HG02588 (cell line): Measurements from ENCODE around the gene PRDM2.

Experiments used
- ATAC-seq: cut with Tn5 transposase; IDR thresholded peaks from one replicate; pipeline ENCODE4 v1.9.1; 2021; ENCODE audit warnings: mild to moderate bottlenecking, moderate library complexity; ENCODE audit not compliant: unreplicated experiment

Gene PRDM2

DNA sequence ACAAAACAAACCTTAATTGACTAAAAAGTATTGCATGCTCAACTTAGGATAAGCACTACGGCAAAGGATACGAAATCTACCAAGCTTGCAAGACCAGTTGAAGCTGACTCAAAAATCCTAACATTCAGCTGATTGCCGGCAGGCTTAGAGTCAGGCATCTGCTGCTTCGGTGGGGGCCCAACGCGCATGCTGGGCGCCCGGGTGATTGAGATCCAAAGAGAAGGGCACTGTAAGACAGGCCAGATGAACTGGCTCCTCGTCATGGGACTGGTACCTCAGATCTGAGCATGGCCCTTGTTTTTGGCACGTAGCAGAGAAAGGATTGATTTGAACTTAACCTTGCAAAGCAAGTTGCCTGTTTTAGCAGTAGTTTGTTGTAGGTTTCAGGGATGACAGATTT, 86.6 kb downstream of the PRDM2 start:
- ATAC-seq, result no peak

DNA sequence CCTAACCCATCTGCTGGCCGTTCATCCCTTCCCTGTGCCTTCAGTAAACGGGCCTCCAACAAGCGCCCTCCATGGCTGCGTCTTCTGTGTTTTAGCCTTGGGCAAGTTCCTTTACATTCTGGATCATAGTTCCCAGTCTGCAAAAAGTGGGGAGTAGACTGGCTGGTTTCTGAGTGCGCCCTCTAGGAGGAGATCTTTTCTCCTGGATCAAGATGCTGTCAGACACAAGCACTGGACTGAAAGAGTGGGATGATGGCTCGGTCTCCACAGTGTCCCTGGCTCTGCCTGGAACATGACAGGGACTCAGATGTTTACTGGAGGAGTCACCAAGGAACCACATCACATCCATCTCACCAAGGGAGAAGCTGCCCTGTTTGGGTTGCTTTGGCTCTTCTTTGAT, 88.8 kb downstream of the PRDM2 start:
- no peak for ATAC-seq

DNA sequence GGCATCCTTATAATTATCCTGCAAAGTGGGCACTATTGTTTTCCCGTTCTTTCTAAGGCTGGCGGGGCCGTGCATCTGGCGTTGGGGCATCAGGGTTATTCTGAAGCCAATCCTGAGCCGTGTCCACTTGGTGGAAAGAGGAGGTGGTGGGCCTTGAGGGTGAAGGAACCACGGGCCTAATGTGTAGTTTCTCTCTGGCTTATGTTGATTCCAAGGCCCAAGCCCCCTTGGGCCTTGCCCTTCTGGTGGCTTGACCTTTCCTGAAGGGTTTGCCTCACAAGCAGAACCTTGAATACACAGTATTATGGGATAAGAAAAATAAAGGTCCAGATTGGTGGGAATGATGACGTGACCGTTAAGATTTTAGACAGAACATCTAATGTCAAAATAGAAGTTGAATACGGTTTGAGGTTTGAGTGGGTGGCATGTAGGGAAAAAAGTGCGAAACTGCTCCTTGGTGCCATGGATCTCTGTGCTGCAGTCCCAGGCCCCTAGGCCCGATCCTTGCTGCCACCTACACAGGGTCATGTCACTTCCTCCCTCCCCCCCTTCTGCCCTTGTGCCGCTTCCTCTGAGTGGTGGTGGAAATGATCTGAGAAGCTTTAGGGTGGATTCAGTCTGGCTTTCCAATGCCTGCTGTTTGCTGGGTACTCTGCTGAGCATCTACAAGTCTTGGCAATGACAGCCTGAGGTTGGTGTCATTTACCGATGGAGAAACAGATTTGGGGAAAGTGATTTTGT, 90.5 kb downstream of the PRDM2 start:
- ATAC-seq, result no peak

DNA sequence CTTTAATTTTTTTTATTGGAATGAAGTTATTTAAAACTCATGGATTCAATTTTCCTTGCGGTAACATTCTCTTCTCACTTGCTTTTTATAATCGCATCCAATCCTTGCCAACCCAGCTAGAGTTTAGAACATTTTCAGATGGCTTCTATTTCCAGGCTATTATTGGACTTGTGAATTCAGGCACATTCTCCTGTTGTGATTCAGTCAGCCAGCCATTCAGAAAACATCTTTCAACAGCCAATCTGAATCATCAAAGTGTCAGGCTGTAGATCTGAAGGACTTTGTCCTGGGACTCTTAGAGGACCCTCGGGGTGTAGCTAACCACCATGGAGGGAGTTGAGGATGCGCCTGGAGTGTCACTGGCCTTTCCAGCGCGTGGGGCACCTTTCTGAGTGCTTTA, 92.4 kb downstream of the PRDM2 start:
- ATAC-seq, result no peak

DNA sequence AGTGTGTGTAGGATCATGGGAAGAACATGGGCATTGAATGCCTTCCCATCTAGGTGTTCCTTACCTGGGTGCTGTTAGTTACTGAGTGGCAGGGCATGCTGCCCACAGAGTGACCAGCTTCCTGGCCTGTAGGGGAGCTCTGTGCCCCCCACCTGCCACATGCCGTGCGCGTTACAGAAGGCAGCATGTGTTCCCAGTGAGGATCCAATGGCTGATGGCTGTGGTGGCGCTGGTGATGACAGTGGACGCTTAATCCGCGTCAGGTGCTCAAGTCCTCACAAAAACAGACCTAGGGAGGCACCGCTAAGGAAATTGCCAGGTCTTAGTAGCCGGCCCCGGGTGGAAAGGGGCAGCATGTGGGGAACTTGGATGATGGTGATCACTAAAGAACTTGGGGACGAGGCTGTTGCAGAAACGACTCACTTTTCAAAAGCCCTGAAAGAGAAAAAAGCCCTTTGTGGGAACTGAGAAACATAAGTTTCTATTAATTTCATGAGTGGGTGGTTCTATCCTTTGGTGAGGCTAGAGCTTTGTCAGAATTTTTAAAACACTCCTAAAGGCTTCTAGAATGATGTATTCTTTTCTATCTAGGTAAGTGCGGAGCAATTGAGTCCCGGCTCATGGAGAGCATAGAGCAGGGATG, 93.2 kb downstream of the PRDM2 start:
- ATAC-seq, result no peak

DNA sequence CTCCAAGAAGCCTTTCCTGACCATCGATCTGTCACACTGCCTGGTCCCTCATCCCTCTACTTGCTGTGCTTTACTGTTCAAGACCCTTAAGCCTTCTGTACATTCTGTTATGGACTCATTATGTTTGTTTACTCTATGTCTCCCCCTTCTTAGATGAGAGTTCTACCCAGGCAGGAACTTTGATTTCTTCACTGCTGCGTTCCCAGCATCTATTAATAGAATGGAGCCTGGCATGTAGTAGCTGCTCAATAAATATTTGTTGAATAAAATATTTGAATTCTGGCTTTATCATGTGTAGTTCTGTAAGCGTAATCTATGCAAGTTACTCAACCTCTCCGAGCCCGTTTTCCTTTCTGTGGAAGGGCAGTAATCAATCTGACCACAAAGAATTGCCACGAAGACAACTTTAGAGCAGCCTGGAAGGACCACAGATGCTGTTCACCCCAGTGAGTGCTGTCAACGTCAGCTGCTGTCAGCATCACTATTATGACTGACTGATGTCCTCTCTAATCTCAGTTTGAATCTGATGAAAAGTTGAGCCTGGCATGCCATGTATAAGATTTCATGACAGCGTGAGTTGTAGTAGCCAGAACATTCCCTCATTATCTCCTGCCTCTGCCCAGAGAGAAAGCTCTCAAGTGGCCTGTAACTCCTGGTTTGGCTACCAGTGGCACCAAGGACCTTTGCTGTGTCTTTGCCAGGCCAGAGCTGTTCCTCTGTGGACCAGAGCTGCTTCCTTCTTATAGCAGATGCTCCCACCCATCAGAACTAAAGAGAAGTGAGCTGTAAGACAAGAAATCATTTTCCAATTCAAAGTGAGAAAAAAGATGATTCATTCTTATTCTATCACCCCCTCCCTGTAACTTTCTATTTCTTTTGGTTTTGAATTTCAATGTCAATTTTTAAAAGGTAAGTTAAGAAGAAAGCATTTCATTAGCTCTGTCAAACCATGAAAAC, 94.5 kb downstream of the PRDM2 start:
- no peak for ATAC-seq

DNA sequence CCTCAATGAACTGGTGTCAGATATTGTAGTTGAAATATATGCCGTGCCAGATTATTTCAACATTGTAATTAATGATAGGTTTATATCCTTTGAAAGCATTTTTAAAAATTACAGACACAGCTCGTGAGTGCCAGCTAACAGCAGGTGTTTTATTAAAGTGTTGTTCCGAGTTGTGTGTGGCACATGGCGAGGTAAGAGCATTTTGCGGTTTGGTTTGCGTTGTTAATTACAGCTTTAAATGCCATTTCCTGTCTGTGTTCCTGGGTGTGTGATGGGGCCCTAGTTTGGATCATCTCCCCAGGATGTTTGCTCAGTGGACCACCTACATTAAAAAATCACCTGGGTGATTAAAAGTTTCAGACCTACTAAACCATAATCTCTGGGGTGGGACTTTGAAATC, 97.4 kb downstream of the PRDM2 start:
- no peak for ATAC-seq

DNA sequence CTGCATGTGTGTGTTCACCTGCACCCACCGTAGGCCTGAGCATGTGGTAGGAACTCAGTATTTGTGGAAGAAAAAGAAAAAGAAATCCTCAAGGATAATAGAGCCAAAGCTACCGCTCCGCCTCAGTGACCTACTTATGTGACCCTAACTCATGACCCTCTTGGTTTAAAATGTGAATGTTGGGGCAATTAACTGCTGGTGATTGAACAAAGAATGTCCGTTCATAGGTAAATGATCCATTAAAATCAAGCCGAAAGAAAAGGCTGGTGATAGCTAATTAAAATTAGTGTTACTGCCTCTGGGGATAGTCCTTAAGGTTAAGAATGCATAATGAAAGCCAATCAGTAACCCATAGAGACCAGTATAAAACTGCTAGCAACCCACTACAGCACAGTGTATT, 98.1 kb downstream of the PRDM2 start:
- ATAC-seq, result no peak

DNA sequence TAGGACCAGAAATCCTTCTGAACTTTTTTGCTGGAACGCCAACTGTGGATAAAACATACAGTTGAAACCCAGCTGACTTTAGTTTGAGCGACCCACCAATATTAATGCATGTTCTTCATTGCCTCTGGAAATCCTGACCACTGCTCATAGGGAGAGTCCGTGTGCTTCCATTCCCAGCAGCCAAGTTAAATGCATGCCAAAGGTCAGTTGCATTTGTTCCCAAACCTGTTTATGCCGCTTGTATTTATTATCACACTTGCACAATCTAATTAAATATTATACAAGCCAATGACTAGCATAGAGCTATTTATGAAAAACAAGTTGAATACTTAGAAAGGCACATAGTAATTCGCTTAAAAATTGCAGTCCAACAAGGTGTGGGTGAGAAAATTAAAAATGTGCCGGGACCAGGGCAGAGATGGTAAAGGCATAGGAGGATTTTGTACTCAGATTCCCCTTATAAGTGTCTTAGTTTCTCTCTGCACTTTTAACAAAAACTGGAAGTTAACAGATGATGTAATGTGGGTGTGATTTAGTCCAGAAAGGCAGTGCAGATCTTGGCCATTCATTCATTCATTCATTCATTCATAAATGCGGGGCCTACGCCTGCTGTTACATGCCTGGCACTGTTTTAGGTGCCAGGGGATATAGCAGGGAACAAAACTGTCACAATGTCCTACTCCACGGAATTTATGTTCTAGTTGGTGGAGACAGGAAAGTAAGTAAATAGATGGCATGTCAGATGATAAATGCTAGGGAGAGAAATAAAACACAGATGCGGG, 99.7 kb downstream of the PRDM2 start:
- ATAC-seq, result no peak

DNA sequence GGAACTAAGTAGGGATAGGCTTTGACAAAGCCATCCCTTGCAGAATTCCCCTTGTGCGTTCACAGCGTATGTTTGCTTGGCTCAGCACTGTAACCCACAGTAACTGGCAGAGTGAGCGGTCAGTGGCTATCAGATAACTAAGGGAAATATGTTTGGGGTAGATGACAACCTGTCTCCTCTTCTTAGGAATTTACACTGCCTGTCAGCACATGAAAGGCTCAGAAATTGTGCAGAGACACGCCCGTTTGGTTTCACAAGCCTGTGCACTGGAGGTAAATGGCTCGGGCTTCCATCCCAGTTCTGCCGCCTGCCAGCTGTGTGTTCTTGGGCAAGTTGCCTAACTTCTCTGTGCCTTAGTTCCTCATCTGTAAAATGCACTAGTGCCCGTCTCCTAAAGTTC, 101.2 kb downstream of the PRDM2 start:
- no peak for ATAC-seq

DNA sequence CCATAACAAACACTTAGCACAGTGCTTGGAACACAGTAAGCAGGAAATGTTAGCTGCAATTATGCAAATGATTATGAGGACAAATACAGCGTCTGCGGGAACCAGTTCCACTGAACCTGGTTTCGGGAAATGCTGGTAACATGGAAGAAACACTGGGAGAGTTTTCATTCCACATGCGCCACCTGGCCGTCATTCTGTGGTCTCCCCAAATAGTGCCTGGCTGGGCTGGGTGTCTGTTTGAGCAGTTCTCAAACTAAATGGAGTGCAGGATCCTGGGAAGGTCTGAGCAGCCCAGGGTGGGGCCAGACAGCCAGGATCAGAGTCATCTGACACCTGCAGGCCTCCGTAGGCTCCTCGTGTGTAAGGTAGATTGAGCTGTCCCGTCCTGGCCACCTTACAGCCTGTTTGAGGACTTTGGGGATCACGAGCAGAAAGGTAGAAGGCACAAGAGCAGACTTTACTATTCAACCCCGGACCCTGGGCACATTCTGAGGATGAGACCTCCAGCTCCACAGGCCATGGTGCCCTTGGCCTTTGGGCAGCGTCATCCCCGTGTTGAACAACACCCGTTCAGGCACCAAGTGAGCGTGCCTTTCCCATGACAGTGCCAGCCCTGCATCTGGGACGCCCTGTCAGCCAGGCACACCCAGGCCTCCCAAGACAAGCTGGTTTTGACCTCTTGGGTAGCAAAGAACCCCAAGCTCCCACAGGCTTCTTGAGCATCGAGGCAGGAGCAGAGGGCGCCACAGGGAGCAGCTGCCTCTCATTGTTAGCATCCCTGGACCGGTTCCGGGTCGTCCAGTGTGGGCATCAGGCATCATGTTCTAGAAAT, 101.9 kb downstream of the PRDM2 start:
- ATAC-seq, result no peak

DNA sequence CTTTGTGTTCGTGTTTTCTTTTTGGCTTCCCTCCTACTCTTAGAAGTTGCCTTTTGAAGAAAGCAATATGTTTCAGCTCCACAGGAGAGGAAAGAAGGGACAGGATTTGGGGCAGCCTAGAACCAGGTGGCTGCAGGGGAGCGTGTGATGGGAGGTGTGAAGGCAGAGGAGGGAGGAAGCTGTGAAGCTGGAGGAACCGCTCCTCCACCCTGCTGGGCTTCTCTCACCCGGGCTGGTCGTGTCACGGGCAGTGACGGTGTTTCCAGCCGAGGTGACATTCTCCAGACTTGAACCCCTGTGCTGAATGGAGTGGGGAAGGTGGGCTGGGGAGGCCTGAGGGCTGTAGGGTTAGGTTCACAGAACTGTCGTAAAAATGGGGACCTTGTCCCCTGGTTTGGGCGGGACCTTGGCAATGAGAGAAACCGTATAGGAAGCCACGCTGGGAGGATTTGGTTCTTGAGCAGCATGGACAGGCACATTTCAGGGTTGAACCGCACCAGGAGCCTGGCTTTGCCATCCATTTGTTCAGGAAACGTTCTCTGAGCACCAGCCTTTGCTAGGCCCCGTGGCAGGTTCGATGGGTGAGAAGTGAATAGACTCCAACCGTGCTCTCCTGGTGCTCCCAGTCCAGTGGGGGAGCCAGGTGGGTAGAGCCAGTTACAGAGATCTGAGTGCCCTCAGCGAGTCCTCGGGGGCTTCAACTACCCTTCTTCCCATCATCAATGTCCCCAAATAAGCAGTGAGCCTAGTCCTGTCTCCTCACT, 103.0 kb downstream of the PRDM2 start:
- no peak for ATAC-seq

DNA sequence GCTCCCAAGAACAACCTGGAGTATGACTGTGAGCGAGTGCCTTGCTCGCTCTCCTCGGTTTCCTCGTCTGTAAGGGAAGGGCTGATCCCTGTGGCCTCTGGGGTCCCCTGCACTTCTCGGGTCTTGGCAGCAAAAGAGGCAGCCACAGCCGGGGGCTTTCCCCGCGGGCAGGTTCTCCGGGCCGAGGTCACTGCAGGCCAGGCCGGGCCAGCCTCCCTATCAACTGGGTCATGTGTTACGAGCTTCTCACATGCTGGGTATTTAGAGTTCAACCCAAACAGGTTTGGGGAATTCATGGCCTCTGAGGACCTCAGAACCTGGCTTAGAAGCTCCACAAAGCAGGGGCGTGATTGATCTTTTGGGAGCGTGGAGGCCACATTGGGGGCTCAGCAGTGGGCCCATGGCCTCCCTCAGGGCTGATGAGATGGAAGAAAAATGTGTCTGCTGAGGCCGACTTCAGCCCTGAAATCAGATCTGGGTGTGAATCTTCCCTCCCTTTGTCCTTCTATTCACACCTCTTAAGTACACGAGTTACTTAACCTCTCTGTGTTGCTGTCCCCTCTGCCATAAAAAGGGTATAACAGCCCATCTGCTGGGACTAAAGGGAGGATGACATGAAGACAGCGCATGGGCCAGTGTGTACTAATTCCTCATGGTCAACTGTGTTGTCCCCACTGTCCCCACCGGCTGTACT, 103.7 kb downstream of the PRDM2 start:
- ATAC-seq, result no peak

DNA sequence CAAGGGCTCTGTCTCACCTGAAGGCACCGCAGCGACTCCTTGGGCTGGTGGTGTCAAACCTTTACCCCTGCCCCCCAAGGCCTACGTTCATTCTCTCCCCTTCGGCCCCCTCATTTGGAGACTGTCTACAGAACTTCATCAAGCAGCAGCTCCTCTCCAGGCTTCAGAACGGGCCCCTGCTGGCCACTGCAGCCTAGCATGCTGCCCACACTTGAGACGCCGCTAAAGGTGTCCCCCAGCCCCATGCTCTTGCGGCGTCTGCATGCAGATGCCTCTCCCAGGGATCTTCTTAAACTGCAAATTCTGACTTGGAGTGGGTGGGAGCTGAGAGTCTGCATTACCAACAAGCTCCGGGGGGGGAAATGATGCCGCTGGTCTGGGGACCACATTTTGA, 104.2 kb downstream of the PRDM2 start:
- ATAC-seq, result no peak

DNA sequence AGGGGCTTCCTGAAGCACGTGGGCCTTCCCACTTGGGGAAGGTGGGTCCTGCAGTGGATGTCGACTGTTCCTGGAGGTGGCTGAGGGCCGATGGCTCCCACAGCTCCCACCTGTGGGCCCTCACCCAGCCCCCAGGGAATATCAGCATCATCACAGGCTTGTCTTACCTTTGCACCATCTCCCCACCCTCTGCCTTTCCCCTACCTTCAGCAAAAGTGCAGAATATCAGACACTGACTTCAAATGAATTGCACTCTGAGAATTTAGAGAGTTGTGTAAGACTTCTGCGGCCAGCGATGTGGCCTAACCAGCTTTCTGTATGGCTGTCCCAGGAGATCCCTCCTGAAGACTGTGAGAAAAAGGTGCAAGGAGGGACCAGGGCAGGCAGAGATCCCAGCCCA, 105.4 kb downstream of the PRDM2 start:
- no peak for ATAC-seq

DNA sequence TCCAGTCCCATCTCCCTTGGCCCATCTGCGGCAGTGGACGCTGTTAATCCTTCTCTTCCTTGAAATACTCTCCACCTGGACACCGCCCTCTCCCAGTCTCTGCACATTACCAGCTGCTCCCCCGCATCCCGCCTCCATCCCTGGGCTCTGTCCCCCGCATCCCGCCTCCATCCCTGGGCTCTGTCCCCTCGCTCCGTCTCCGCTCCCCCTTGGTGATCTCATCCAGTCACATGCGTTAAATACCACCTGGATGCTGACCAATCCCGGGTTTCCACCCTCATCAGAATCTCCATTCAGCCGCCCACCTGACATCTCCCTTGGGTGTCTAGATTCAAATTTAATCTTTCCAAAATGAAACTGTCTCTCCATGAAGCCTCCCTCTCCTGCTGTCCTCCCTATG, 106.1 kb downstream of the PRDM2 start:
- no peak for ATAC-seq

DNA sequence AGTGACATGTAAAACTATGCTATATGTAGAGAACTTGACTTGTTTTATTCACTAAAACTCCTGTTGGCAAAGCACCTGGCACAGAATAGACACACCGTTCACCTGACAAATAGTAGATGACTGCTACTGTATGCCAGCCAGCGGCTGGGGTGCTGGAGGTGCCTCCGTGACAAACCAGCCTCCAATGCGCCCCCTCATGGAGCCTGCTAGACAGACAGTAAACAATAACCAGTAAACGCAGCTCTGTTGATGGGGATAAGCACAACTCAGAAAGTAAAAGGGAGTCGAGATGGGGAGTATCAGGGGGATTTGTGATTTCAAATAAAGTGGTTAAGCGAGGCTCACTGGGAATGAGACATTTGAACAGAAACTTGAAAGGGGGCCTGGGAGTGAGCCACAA, 107.2 kb downstream of the PRDM2 start:
- no peak for ATAC-seq

DNA sequence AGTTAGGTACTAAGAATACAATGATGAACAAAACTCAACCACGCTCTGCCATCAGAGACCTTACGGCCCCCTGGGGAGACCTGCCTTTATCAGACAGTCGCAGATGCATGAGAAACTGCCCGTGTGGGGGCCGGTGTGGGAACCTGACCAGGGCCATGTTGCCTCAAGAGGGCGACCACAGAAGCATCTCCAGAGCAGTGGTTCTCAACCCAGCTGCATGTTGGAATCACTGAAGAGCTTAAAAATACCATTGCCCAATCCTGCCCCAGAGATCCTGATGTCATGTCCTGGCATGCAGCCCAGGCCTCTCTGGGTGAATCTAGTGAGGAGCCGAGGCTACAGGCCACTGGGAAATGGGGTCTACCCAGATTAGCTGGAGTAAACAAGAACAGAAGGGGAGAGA, 108.7 kb downstream of the PRDM2 start:
- ATAC-seq, result no peak
